ENCODE results near the gene CFAP91. TPM values are rescaled to one million over a fixed set of nuclear protein-coding genes. Genes with fewer than 3 reads are reported as not detected.

The CFAP91 gene
- 0.68 and 0.79 TPM in 2 replicates for total RNA-seq

DNA sequence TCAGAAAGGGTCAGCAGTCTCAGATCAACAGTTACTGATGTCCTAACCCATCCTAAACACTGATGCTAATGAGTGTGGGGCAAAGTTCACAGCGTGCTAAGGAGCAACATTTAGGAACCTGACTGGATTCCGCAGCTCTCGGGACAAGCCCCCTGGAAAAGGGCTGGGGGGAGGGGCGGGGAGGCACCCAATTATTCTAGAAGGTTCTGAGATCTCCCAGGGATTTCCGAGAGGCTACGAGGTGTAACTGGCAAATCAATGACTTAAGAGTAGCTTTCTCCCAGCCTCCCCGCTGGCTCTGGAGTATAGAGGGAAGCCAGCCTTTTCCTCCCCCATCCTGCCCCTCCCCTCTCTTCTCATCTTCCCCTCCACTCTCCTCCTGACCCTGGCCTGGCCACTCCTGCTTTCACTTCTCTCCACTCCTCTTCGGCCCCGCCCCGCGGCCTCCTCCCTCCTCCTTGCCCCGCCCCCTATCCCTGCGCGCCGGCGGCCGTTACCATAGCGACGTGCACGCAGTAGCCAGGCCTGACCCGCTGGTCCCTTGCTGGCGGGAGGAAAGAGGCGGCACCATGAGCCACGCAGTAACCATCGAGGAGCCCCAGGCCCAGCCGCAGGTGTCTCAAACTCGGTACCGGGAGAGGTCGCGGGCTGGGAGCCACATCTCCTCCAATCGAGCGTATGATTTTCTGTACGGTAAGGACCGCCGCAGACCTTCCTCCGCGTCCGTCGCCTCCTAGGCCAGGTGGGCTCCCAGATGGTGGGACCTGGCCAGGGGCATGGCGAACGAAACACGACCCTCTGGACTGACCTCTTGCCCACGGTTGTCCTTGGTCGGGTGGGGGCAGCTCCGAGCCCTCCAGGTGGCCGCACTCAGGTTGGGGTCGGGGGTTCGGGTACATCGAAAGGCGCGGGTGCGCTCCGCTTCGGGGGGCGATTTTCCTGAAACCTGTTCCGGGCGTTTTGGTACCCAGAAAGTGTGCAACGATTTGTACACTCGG, at the start of gene CFAP91:
Gene CFAP91 (plus strand): TSS at position 493 of the 998 bp plus-strand sequence. CDS start 77 bp downstream, at position 570.

DNA sequence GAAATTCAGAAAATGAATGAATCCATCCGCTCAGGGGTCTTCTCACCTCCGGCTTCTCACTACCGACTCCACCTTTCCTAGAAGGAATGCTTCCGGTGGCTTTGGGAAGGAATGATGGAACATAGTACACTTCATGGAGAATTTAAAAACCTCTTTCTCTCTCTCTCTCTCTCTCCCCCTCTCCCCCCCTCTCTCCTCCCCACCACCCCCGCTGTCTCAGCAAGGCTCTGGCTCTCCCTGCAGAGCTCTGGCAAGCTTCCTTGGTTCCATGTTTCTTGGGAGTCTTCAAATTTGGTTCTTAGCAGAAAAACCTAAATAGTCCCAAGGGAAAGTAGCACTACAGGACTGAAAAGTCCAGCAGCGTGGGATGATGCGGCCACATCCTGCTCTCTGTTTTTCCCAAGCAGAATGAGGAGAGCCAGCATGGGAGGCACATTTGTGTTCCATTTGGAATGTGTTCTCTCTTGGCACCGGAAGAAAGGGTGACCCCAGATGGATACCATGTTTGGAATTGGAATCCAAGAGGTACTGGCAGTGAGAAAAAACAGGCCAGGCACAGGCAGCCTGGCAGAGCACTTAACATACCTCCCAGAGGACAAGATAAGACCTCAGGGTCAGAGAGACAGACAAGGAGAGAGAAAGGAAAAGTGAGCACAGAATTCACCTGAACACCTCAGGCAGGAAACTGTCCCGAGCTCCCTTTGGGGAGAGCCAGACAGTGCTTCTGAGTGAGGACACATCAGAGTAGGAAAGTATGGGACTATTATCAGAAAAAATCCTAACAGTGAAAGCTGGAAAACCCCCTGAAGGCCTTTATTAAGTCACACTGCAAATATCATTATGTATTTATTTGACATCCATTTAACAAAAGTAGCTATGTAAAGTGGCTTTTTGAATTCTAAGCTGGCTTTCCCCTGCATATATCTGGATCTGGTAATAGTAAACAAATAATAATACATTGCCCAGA, 42.1 kb upstream of the CFAP91 start, which contains the start of gene POPDC2:
Gene POPDC2 (minus strand): TSS at position 116 of the 967 bp plus-strand sequence. CDS start 166 bp downstream, outside the sequence.

DNA sequence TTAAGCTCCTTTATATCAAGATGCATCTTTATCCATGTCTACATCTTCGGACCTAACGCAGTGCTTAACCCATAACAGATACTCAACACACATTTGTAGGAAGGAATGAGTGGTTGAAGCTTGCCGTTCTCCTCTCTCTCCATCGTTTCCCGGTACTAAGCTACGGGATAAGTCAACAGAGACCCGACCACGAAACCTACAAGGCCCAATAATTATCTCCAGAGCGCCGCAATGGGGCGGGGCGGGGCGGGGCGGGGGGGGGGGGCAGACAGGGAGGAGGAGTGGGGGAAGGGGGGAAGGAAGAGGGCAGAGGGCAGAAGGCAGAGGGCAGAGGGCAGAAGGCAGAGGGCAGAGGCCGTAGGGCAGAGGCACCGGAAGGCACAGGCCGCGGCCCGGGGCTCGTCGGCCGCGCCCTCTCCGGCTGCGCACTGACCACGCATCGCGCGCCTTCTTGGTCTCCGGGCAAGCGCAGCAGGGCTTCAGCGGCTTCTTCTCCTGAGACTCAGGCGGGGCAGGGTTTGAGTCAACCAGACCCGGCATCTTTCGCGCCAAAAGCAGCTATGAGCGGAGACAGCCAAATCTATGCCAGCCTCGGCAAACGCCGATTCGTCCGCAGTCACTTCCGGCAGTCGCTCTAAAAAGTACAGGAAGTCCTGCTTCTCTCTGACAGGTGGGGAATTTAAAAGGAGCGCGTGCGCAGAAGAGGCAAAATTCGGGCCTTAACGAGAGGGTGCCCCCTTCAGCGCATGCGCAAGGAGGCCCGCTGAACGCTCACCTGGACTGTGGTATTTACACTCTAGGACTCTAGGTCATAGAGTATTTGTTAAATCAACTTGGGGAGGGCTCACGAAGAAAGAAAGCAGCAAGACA, 25.8 kb upstream of the CFAP91 start, which contains the start of gene COX17:
Gene COX17 (minus strand): TSS at position 636 of the 870 bp plus-strand sequence. CDS start 96 bp downstream, at position 540.

Other genes starting within 250 kb of the CFAP91 start
- gene TMEM39A, start 239.4 kb upstream of the CFAP91 start, total RNA-seq: 47.7 and 50.1 TPM in 2 replicates
- gene POGLUT1, start 234.1 kb upstream of the CFAP91 start, total RNA-seq: 21.1 and 21.8 TPM in 2 replicates
- gene TIMMDC1, start 204.5 kb upstream of the CFAP91 start, total RNA-seq: 49.1 and 53.8 TPM in 2 replicates
- 0.13 TPM in 1 of 2 replicates, not detected in the other for gene CD80, start 143.4 kb upstream of the CFAP91 start, total RNA-seq
- gene ADPRH, start 123.5 kb upstream of the CFAP91 start, total RNA-seq: 3.6 and 4.0 TPM in 2 replicates
- gene PLA1A, start 105.1 kb upstream of the CFAP91 start, total RNA-seq: 0.25 TPM in 1 of 2 replicates, not detected in the other
- gene POPDC2, start 42.4 kb upstream of the CFAP91 start, total RNA-seq: 0.25 and 0.40 TPM in 2 replicates
- 23.1 and 32.6 TPM in 2 replicates for gene COX17, start 25.6 kb upstream of the CFAP91 start, total RNA-seq
- under 0.01 and 0.06 TPM in 2 replicates for gene NR1I2, start 79.1 kb downstream of the CFAP91 start, total RNA-seq

Data from aortic smooth muscle cell (primary cell).